OCI-LY7 (cell line): Measurements from ENCODE around the gene CD44. TPM values are rescaled to one million over a fixed set of nuclear protein-coding genes. Genes with fewer than 3 reads are reported as not detected.

Experiments
- BruUV-seq: library from RNA; stranded (reverse); fragments of 400-500 nt; replicated peaks from 2 replicates; lab custom pipeline; 2021; lab: Mats Ljungman, UMichigan
- CTCF ChIA-PET: fragments of 300-600 bp; sonication (Branson Sonifier 250); formaldehyde crosslinking; loops from one replicate; lab custom pipeline; 2022; ENCODE audit warnings: antibody characterized with exemption; ENCODE audit not compliant: unreplicated experiment; lab: Charles Lee
- POLR2A ChIA-PET: fragments of 300-600 bp; sonication (Branson Sonifier 250); formaldehyde crosslinking; loops from one replicate; lab custom pipeline; 2022; ENCODE audit warnings: antibody characterized with exemption; lab: Charles Lee
- DNase-seq: peaks from one replicate; pipeline ENCODE4 v3.0.0-alpha.2; 2015; ENCODE audit warnings: low spot score
- H2AFZ ChIP-seq: fragments of 200-600 bp; sonication (generic), shearing (Covaris generic); 2 replicates; pipeline ENCODE4 v1.6.1; 2014; ENCODE audit warnings: mild to moderate bottlenecking, antibody characterized with exemption, low read length, moderate library complexity
- H3K27ac ChIP-seq: fragments of 200-600 bp; sonication (generic); 2 replicates; pipeline ENCODE4 v1.5.1; 2014; ENCODE audit warnings: mixed run types, low read depth, mild to moderate bottlenecking, moderate library complexity, low read length, inconsistent platforms; ENCODE audit not compliant: poor library complexity, severe bottlenecking
- H3K36me3 ChIP-seq: fragments of 200-600 bp; sonication (generic); 2 replicates; pipeline ENCODE4 v1.6.1; 2014; ENCODE audit warnings: mild to moderate bottlenecking, antibody characterized with exemption, low read length, moderate library complexity, mixed read lengths; ENCODE audit not compliant: insufficient read depth
- H3K4me1 ChIP-seq: fragments of 200-600 bp; sonication (generic); 2 replicates; pipeline ENCODE4 v1.5.1; 2014; ENCODE audit warnings: mild to moderate bottlenecking, low read length; ENCODE audit not compliant: insufficient read depth, poor library complexity, severe bottlenecking
- H3K4me2 ChIP-seq: fragments of 200-600 bp; sonication (generic); 2 replicates; pipeline ENCODE4 v1.6.1; 2014; ENCODE audit warnings: mild to moderate bottlenecking, low read length
- H3K4me3 ChIP-seq: fragments of 200-600 bp; sonication (generic); 2 replicates; pipeline ENCODE4 v1.5.1; 2014; ENCODE audit warnings: mild to moderate bottlenecking, low read depth, low read length; ENCODE audit not compliant: poor library complexity, severe bottlenecking
- H3K79me2 ChIP-seq: fragments of 200-600 bp; sonication (generic); 2 replicates; pipeline ENCODE4 v1.6.1; 2016; ENCODE audit warnings: low read depth, mild to moderate bottlenecking, low read length, moderate library complexity, mixed read lengths; ENCODE audit not compliant: insufficient read depth
- H3K9me2 ChIP-seq: fragments of 200-600 bp; sonication (generic); 2 replicates; pipeline ENCODE4 v1.6.1; 2016; ENCODE audit warnings: mild to moderate bottlenecking, low read length, mixed read lengths; ENCODE audit not compliant: insufficient read depth
- H3K9me3 ChIP-seq: fragments of 200-600 bp; sonication (generic); 2 replicates; pipeline ENCODE4 v1.6.1; 2014; ENCODE audit warnings: mild to moderate bottlenecking, mixed run types, low read length, mixed read lengths
- H4K20me1 ChIP-seq: fragments of 200-600 bp; sonication (generic); 2 replicates; pipeline ENCODE4 v1.6.1; 2014; ENCODE audit warnings: mild to moderate bottlenecking, antibody characterized with exemption, low read length, moderate library complexity, mixed read lengths; ENCODE audit not compliant: insufficient read depth
- CTCF ChIP-seq: fragments of 200-600 bp; sonication (generic); conservative IDR thresholded peaks from 2 replicates; pipeline ENCODE4 v1.5.1; 2014; ENCODE audit warnings: mild to moderate bottlenecking, antibody characterized with exemption, low read length, moderate library complexity, mixed read lengths
- EZH2phosphoT487 ChIP-seq: fragments of 200-600 bp; sonication (generic); IDR thresholded peaks from 2 replicates; pipeline ENCODE4 v1.6.1; 2018; ENCODE audit warnings: low read depth, borderline replicate concordance, mild to moderate bottlenecking, mixed run types, antibody characterized with exemption, low read length, moderate library complexity, mixed read lengths
- intact Hi-C: fragments of 100-400 bp; cut with micrococcal nuclease; formaldehyde crosslinking; loops from one replicate; pipeline ENCODE4 v1.10.0; 2022; ENCODE audit not compliant: unreplicated experiment
- total RNA-seq, 2 experiments: library from RNA; depleted of rRNA in 1 of 2; stranded (reverse); fragments of >200 nt in 1 of 2; shearing (Covaris generic) in 1 of 2; gene quantifications; 2 replicates each; pipeline ENCODE4 v1.2.3, GENCODE V29; 2014 to 2022

The CD44 gene
- total RNA-seq, 2 experiments from 2014 or later, result 0.55 TPM; not detected in 1

- Histone ChIP-seq H3K4me3 (no peak overlapping the region), H3K4me2 (no peak overlapping the region), H3K36me3 (no peaks in the 10 kb centered on the region), H2AFZ (no peak overlapping the region), H3K27ac (no peak overlapping the region), H3K9me2 (no peaks in the 10 kb centered on the region), H4K20me1 (no peaks in the 10 kb centered on the region), H3K4me1 (peaks cover 33% of the 10 kb centered on the region), H3K79me2 (no peaks in the 10 kb centered on the region), H3K9me3 (no peaks in the 10 kb centered on the region)
- DNase-seq, result no peak
- POLR2A ChIA-PET, result interaction anchor here (0.6 to 1.7 kb wide), 3 partner anchors 11 to 181 kb away, joined by 3 to 5 read pairs (median 4); no protein-coding TSS in a partner anchor
- BruUV-seq, result no TSS peak
- CTCF ChIA-PET, result no interaction called here
- intact Hi-C loops, result loop anchor here (5.0 kb wide), 3 partner anchors 76 to 234 kb away; no protein-coding TSS in a partner anchor
- TF ChIP-seq CTCF (no peak), EZH2phosphoT487 (no peak)
Measured at GRCh38 chr11:35160902-35161597, 22.1 kb downstream of the CD44 start.

GRCh38 chr11:35162745-35163144 is 23.8 kb downstream of the CD44 start:
- Histone ChIP-seq H3K9me2 (no peaks in the 10 kb centered on the region), H3K36me3 (no peaks in the 10 kb centered on the region), H3K79me2 (no peaks in the 10 kb centered on the region), H3K9me3 (no peaks in the 10 kb centered on the region), H3K27ac (no peak overlapping the region), H4K20me1 (no peaks in the 10 kb centered on the region), H3K4me1 (peaks cover 43% of the 10 kb centered on the region), H2AFZ (no peak overlapping the region), H3K4me3 (no peak overlapping the region), H3K4me2 (no peak overlapping the region; the same call in 1 of the 2 replicates)
- ChIA-PET POLR2A (interaction anchor here (0.6 to 2.0 kb wide), 14 partner anchors 8 to 220 kb away, joined by 3 to 5 read pairs (median 4); no protein-coding TSS in a partner anchor), CTCF (interaction anchor here (0.8 kb wide), 1 partner anchor 8 kb away, joined by 3 read pairs; no protein-coding TSS in a partner anchor)
- no peak for TF ChIP-seq CTCF
- TF ChIP-seq EZH2phosphoT487, result no peak
- DNase-seq, result no peak
- intact Hi-C loops, result loop anchor here (1.0 to 5.0 kb wide), 5 partner anchors 56 to 235 kb away; no protein-coding TSS in a partner anchor
- BruUV-seq, result no TSS peak
